ENCODE data around the gene NT5DC1.
"Not testable (repeated sequence)": the region's sequence is repeated elsewhere in the genome, so short reads cannot be mapped to it uniquely, and the experiment has no call there.

Gene NT5DC1

GRCh38 chr6:116094041-116094440, 6.6 kb upstream of the NT5DC1 start:
- no peak for DNase-seq

- DNase-seq = not testable (repeated sequence)
Measured at GRCh38 chr6:116096048-116096759, 4.4 kb upstream of the NT5DC1 start.

- no peak for DNase-seq
Measured at GRCh38 chr6:116096979-116097816, 3.5 kb upstream of the NT5DC1 start.

DNA sequence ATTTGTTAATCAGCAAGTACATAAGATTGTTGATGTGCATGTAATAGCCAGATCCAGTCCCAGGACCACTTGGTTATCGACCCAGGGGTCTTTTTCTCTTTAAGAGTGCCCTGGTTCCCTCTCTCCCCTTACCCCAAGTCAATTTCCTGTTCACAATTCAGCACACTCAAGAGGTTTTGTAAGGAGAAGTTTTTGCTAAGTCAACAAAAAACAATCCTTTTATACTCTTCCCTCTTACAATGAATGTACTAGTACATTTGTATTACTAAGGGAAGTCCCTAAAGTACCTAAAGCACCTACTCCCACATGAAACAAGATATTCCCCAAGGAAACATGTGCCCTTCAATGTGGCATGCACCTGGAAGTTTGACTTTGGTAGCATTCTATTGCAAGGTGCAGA, 1.6 kb upstream of the NT5DC1 start:
- DNase-seq = no peak

DNA sequence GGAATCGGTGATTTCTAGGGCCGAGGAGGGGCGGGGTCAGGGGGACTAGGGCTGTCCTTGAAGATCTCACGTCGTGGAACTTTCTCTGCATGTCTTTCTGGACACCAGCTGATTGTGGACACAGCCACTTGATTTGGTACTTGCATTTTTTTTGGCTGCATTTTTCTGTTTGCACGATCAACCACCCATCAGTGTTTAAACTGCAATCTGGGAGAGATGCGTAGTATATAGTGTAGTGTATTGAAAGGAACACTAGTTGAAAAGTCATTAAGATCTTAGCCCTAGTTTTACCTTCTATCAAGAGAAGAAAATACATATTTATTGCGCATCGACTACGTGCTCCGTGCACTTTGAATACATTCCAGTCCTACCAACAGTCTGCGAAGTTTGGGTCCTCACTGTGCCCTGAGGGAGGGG, 657 bp downstream of the NT5DC1 start:
- peak in 1 of 2 experiments; percentile 23 for DNase-seq

DNA sequence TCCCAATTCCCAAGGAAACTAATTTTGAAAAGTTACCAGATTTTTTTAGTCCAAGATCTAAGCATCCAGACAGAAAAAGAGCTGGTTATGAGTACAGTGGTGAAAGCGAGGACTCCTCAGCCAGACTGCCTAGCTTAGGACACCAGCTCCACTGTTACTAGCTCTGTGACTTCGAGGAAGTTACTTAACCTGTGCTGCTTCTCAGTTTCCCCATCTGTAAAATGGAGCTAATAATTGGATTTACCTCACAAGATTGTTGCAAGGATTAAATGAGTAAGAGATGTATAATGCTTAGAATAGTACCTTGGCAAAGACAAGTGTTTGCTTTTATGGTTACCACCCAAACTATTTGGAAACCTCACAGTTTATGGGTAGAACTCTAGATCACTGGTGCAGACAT, 1.1 kb downstream of the NT5DC1 start:
- DNase-seq = no peak

DNA sequence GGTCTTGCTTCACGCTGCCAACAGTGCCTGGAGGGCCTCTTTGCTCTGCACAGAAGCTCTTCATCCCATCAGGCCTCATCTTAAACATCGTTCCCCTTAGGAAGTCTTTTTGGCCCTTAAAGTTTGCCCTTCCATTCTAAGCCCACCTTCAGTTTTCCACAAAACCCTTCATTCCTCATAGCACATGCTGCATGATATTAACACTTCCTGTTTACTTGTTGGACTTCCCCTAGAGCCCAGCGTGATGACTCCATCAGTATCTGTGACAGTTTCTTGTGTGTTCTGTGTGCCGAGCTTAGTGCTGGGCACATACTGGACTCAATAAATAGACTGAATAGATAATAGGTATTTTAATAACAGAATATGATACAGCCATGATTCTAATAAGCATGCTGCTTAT, 2.2 kb downstream of the NT5DC1 start:
- no peak for DNase-seq

DNA sequence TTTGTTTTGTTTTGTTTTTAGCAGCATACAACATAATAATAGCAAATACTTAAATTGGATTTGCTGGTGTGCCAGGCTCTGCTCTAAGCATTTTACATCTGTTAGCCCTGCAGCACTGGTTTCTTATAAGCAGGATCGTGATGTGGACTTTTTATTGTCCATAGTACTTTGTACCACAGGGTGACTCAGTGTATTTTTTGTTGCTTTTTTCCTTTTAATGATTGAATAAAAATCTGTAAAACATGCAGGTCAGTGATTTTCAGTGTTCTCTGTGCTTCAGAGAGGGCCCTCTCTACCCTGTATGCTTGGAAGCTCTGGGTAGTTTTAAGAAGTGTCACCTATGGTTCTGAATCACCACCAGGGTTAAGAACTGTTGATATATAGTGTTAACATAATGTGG, 4.0 kb downstream of the NT5DC1 start:
- no peak for DNase-seq

DNA sequence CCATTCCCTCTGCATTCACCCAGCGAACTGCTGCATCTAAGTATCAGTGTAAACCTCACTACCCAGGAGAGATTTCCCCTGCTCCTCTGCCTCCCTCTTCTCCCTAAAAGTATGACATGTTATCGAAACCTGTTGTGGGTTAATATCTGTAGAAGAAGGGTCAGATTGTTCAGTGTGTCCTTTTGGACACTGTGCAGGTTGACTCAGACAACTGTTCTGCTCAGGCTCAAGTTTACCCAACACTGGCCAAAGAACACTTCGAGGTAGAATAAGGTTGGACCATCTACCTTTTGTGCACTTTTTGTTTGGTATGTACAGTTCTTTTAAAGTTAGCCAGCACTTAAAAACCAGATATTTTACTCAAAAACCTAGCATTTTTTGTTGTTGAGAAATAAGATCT, 4.6 kb downstream of the NT5DC1 start:
- no peak for DNase-seq

DNA sequence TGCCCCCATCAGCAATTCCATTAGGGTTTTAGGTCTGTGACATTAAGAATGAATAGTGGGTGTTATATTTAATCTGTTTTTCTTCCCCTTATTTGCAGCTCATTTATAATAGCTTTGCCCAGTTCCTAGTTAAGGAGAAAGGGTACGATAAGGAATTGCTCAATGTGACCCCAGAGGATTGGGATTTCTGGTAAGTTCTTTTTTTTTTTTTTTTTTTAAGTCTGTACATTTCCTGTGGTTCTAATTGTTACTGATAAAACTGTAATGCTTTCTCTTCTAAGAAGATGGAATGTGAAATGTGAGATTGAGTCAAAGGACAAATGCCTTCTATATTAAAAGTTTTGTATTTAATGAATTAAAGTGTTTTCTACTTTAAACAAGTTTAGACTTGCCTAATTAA, 5.5 kb downstream of the NT5DC1 start:
- DNase-seq = no peak

- DNase-seq = no peak
Measured at GRCh38 chr6:116108836-116109235, 8.2 kb downstream of the NT5DC1 start.

DNA sequence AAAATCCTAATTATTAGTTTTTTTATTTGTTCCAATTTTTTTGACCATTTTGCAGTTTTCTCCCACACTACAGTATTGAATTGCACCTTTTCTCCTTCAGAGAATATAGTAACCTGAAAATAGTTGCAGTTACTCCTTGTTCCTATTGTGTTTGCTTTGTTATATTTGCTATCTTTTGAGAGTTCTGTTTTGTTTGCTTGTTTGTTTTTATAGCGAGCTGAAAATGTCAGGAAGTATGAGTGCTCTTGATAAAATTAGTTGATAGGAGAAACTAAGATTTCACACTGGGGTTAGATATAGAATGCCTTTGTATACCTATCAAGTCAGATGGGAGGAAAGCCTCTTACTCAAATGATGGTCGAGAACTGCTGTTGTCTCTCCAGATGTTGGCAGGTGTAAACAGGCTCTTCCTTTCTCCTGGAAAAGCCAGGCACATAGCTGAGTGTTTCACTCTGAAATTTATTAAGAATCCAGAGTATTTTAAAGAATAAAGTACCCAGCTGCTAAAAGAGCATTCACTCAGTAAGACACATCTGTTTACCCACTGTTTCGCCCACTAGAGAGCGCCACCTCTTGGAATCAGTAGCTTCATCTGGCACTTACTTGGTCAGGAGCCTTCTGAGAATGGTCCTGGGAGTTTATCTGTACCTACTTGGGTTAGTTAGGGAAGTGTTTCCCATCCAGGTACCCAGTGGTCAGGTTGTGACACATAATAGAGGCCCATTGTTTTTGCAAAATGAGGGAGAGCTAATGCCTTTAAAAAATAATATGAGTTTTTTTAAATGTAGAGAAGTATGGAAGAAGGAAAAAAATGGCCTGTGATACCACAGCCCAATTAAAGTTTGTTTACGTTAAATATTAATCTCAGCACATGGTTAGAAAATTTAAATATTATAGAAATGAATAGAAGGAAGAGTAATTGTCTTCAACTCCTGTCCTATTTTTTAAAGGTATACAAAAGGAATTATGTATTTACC, 11.2 kb downstream of the NT5DC1 start:
- no peak for DNase-seq

- no peak for DNase-seq
Measured at GRCh38 chr6:116113386-116113785, 12.7 kb downstream of the NT5DC1 start.

DNA sequence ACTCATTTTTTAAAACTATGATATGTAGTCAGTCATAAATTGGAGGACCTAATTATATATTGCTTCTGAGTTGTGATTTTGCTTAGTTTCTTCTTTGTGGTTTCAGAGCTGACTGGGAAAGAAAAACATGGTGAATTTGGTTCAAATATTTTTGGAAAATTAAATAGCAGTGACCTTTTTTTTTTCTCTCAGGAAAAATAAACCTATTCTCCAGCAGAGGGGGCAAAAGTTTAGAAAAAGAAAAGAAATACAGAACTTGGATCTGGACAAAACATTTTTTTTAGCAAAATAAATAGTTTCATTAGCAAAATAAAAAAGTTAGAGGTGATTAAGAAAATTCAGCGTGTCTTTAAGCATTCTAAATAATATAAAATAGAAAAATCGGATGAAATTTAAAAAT, 15.1 kb downstream of the NT5DC1 start:
- DNase-seq = no peak

GRCh38 chr6:116118608-116119007, 18.0 kb downstream of the NT5DC1 start:
- DNase-seq = no peak

GRCh38 chr6:116120430-116120829, 19.8 kb downstream of the NT5DC1 start:
- DNase-seq = no peak

DNA sequence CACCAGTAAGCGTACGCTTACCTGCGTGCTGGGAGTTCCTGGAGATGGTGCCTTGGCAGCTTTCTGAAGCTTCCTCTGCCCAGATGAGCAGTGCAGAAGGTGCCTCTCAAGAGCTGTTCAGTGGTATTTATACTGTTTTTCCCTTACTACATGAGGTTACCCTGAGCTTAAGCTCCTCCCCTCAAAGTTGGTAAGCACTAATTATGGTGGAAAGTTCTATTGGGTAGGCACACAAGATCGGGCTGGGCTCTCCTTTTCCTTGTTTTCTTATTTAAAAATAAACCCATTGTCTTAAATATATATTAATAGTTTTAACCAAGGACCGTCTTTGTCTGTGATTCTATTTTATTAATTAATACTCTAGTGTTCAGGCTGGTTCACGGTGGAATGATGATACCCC, 25.4 kb downstream of the NT5DC1 start, which contains the start of gene COL10A1:
Gene COL10A1, minus strand, starts transcription at position 101 of the 400 bp plus-strand sequence. CDS start 640 bp downstream, outside the sequence.
- no peak for DNase-seq

DNA sequence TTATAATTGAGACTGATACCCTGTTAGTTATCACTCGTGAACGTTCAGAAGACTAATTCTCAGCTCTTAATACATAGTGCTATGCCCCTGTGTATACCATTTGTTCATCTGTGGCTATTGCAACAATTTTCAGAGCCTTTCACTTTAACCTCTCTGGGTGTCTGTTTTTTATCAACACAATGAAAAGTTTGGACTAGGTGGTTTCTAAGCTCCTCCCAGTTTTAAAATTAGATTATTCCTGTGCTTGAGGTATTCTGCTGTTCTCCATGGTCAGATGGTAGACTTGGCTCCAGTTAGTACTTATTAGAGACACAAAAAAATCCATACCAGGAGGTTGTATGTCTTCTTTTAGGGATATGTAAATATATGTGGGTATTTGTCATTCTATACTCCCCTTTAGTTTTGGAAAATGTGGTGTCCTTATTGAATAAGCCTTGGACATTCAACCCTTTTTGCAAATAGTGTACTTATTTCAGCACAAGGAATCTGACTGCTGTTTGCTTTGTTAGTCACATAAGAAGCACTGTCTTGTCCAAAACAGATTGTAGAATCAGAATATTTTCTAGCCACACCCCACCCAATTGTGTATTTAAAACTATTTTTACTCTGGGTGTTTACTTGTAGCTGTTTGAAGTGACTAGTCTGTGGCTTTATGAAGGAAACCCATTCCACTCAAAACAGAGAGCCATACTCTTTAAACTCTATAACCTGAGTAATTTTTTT, 27.3 kb downstream of the NT5DC1 start:
- no peak for DNase-seq

DNA sequence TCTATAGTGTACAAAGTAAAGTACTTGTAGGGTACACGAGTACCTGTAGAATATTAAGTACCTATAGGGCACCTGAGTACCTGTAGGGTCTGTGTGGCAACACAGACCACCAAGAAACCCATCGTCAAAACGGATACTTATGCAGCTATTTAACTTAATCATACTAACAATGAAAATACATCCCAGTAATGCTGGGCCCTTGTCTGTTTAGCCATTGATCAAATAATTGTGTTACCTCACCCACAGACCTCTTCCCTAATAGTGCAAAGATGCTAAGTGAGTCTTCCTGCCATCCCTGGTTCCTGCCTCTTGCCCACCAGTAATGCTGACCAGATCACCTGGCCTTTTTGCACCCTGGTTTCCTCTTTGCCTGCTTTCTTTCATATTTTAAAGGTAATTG, 32.8 kb downstream of the NT5DC1 start:
- DNase-seq = no peak

GRCh38 chr6:116136373-116136772, 35.7 kb downstream of the NT5DC1 start:
- no peak for DNase-seq

- DNase-seq = no peak
Measured at GRCh38 chr6:116136933-116137340, 36.3 kb downstream of the NT5DC1 start.

- DNase-seq = no peak
Measured at GRCh38 chr6:116139917-116140316, 39.3 kb downstream of the NT5DC1 start.

All from NCI-H187 (cell line).